Posterior cingulate gyrus (tissue), 11 donors: Measurements from ENCODE around the gene COMT.

Experiments used
- DNase-seq, 10 donors: peaks; one replicate each; pipeline versions ENCODE4 v3.0.0 to v3.0.0-alpha.2; 2020 to 2021; ENCODE audit warnings: mixed read lengths in 3 of 10
- intact Hi-C: fragments of 100-400 bp; cut with DNase I; formaldehyde crosslinking; loops from one replicate; pipeline ENCODE4 v1.15.1; 2023

Gene COMT

GRCh38 chr22:19988965-19989724, 47.6 kb downstream of the COMT start:
- intact Hi-C loops: no loop called here
- DNase-seq: peak in 2 of 10 donors; percentile 69 to 75

DNA sequence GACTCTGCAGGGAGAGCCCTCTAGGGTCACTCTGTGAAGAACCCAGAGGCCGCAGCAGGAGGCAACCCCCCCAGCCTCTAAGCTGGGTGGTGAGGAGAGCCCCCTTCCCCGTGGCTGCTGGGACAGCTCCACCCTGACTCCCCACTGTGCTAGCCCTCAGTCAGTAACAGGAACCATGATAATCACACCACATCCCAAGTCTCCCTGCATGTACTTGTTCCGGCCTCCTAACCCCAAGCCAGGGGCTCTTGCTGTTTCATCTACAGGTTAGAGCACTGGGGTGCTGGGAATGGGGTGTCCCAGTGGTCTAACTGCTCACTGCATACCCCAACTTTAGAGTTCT, 48.1 kb downstream of the COMT start:
- no peak for DNase-seq
- intact Hi-C loops: no loop called here

DNA sequence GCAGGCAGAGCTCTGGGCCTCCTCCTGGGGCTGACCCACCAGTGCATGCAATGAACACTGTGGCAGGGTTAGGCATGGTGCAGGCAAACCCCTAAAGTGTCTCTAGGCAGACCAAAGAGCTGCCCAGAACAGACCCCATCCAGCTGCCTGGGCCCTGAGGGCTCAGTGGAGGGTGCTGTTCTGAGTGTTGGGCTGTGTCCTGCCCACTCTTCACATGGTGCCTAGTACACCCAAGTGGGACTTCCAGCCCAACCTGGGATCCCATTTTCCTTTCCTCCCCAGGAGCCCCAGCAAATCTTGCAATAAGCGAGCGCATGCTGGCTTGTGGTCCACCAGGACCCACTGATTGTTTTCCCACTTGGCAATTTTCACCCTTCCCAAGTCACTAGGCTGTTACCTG, 48.6 kb downstream of the COMT start:
- intact Hi-C loops: no loop called here
- peak in 2 of 10 donors; percentile 36 to 62 for DNase-seq

DNA sequence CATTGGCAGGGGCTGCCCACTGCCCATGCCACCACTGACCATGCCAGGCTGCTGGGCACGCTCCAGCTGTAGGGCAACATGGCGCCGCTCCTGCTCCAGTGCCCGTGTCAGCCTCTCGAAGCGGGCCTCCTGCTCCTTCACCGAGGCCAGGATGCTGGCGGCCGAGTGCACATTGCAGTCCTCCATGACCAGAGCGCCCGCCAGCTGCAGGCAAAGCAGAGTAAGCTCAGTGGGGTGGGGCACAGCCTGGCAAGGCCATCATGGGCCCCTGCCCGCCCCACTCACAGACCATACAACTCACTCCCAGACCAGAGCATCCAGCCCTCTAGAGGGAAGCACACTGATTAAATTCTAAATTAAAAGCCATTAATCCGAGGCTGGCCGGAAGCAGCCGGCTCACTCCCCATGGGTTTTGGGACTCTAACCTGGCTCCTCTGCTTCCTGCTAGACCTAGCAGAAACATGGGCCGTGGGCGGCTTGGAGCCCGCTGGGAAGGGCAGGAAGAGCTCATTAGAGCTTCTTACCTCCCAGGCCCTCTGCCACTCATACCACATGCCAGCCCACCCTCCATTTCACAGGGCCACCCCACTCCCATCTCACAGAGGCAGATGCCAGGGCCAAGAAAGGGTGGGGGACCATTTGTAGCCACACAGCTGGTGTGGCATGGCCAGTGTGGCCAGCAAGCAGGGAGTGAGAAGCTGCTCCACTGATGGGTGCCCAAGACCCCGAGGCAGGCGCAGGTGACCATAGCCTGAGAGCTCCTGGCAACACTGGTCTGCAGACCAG, 49.2 kb downstream of the COMT start:
- intact Hi-C loops: no loop called here
- DNase-seq: peak in 2 of 10 donors; percentile 73 to 83

DNA sequence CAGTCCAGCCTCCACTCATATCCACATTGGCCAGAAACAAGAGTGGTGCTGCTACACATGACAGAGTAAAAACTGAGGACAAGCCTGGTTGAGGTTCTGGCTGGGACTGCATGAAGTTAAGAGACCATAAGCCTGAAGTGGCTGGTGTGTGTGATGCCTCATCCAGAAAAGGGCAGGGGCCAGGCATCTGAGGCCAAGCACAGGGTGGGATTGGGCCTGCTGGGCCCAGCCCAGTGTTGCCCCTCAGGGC, 49.7 kb downstream of the COMT start:
- intact Hi-C loops: no loop called here
- DNase-seq: no peak

DNA sequence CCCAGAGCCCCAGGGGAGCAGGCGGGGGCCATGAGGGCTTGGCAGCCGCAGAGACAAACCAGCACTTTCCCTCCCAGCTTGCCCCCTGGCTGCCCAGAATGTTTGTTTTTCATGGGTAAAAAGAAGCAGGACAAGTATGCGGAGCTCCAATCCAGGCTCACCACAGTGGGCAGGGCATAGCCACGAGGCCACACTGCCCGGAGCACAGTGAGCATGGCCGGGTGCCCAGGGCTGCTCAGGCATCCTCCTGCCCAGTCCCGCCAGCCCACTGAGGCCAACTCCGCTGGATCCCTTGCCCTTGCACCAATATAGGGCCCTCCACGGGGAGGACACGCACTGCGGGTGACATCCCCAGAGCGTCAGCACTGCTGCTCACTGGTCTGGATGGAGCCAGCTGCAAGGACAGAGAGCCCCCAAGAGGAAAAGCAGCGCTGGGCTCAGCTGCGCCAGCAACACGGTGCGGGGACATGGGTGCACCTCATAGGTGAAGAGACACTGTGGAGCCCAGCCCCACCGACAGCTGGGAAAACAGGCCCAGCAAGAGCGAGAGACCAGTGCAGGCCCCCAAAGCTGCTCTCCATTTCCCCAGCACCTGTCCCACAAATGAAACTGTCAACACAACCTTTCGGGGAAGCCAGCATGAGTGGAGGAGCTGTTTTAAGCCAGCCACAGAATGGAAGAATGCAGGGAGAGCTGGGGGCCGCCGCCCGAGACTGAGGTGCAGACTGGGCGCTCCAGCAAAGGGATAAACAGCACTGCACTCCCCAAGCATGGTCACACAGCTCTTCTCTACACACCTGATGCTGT, 50.3 kb downstream of the COMT start:
- DNase-seq: peak in 2 of 10 donors; percentile 85 to 87

GRCh38 chr22:19992481-19992911, 50.9 kb downstream of the COMT start:
- peak in 2 of 10 donors; percentile 57 to 72 for DNase-seq
- intact Hi-C loops: no loop called here

More for the DNA sequence above, 50.3 kb downstream of the COMT start:
- intact Hi-C loops: no loop called here

DNA sequence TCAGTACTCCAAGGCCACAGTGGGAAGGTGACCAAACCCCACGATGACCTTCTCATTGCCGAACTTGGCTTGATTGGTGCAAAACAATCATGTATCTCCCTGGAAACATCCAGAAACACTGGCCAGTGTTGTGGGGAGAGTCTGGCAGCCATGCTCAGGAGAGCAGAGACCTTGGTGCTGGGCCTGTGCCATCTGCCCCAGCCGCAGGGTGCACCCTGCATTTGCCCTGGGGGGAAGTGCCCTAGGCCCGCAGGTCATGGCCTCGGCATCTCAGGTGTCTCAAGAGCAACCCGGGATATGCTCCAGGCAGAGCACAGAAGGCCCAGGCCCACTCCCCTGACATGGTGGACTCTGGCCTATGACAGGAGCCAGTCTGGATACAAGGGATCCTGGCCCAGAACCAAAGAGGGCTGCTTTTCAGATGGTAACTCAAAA, 51.4 kb downstream of the COMT start:
- intact Hi-C loops: no loop called here
- DNase-seq: peak in 2 of 10 donors; percentile 46 to 63

- peak in 2 of 10 donors; percentile 26 to 58 for DNase-seq
- intact Hi-C loops: no loop called here
These were observed 52.4 kb downstream of the COMT start for GRCh38 chr22:19993926-19994325.

DNA sequence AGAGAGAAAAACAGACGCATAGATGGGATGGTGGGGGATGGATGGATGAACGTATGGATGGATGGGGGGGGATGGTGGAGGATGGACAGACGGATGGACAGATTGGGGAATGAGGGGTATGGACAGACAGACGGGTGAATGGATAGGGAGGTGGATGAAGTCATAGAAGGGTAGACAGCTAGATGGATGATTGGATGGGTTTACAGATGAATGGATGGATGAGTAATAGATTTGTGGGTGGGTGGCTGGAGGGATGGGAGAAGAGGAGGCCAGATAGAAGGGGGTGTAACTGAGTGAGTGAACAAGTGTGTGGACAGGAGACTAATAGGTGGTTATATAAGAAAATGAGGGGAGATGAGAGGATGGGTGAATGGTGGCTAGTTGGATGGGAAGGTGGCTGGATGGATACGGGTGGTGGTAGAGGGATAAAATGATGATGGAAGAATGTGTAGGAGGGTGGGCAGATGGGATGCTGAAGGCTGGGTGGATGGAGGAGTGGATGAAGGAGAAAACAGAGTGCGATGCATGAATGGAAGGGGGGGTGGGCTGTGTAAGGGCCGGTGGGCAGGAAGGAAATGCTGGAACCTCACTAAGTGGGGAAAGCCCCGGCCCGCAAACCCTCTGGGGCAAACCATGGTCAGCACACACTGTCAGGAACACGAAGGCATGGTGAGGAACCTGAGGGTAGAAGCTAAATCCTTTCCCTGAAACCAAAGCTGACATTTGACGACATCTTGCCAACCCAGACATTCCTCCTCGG, 53.5 kb downstream of the COMT start:
- intact Hi-C loops: no loop called here
- DNase-seq: peak in 2 of 10 donors; percentile 24 to 25

DNA sequence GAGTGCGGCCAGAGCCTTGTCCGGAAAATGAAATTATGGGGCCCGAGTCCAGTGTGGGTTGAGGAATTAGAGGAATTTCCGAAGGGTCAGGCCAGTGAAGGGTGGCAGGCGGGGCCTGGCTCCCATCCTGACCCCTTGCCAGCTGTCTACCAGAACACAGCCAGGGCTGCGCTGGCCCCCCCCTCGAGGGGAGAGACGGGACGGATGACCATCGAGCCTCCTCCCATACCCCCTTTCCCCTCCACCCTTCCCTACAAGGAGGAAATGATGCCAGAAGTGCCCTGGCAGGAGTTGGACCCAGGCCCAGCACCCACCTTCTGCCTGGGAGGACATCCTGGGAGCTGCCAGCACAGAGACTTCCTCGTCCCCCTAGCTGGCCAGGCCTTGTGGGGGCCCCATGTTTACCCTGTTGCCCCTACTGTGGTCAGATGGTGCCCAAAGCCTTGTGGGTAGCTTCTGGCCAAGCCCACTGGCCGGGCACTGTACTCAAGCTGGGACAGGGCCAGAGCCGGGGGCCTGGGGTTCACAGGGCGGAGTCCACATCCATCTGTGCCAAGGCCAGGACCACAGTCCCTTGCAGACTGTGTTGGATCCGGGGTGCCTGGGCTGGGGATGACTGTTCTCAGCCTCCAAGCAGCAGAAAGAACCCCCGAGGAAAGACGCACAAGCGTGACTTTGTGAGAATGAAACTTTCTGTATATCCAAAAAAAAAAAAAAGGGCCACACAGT, 54.2 kb downstream of the COMT start:
- intact Hi-C loops: no loop called here
- peak in 2 of 10 donors; percentile 49 to 77 for DNase-seq

GRCh38 chr22:19996694-19997384, 55.3 kb downstream of the COMT start:
- intact Hi-C loops: no loop called here
- DNase-seq: peak in 2 of 10 donors; percentile 76 to 83

- DNase-seq: peak in 1 of 10 donors; percentile 68
- intact Hi-C loops: no loop called here
These were observed 56.1 kb downstream of the COMT start for GRCh38 chr22:19997561-19998231.

GRCh38 chr22:19998232-19998951, 56.8 kb downstream of the COMT start:
- DNase-seq: peak in 2 of 10 donors; percentile 68 to 80
- intact Hi-C loops: no loop called here

DNA sequence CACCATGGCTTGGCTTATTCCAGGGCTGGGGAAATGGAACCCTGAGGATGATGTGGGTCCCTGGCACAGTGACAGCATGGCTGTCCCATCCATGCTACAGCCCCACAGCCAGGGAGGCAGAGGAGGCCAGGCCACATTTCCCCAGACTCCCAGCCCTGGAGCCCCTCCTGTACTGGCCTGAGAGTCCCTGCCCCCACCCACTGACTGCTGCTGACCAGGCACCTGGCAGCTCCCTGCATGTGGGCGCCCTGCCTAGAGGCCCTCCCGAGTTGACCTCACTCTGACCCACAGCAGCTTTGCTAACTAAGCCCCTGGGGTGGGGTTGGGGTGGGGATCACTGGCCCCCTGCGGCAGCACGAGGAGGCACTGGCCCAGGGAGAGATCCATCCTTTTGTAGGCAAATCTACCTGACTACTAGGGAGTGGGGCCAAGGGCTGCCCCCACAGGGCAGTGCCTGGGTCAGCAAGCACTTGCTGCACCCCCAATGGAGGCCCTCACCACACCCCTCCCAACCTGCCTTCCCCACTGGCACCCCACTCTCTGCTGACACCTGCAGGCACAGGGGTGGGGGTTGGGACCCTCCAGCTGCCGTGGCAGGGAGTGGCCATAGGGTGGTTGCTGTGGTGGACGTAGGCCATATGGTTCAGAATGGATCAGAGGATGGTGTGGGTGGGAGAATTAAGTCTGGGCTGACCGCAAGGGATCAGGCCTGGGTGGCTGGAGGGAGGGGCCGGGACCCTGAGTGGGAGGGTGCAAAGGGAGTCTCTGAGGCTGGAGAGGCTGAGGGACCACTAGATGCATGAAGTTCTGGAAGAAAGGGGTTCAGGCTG, 57.6 kb downstream of the COMT start:
- intact Hi-C loops: no loop called here
- DNase-seq: peak in 2 of 10 donors; percentile 74

- peak in 4 of 10 donors; percentile 49 to 90 (median 68) for DNase-seq
- intact Hi-C loops: no loop called here
These were observed 58.9 kb downstream of the COMT start for GRCh38 chr22:20000246-20001081.
